Coronary artery (tissue), 2 donors: Measurements from ENCODE around the gene MAPK4.

Source experiments
- DNase-seq: peaks from one replicate; pipeline ENCODE4 v3.0.0-alpha.2; 2017; ENCODE audit warnings: low spot score
- H3K27ac ChIP-seq, 2 donors: fragments of 200-600 bp; sonication (generic); one replicate each; pipeline ENCODE4 v1.5.1; 2016 to 2019
- H3K4me3 ChIP-seq: fragments of 200-600 bp; sonication (generic); 2 replicates; pipeline ENCODE4 v1.5.1; 2016; ENCODE audit warnings: mild to moderate bottlenecking, moderate library complexity
- TF ChIP-seq, protein P1 (sequence below): fragments of 200-600 bp; sonication (generic); IDR thresholded peaks from one replicate; pipeline ENCODE4 v1.5.1; 2019; ENCODE audit warnings: antibody characterized with exemption

The MAPK4 gene

DNA sequence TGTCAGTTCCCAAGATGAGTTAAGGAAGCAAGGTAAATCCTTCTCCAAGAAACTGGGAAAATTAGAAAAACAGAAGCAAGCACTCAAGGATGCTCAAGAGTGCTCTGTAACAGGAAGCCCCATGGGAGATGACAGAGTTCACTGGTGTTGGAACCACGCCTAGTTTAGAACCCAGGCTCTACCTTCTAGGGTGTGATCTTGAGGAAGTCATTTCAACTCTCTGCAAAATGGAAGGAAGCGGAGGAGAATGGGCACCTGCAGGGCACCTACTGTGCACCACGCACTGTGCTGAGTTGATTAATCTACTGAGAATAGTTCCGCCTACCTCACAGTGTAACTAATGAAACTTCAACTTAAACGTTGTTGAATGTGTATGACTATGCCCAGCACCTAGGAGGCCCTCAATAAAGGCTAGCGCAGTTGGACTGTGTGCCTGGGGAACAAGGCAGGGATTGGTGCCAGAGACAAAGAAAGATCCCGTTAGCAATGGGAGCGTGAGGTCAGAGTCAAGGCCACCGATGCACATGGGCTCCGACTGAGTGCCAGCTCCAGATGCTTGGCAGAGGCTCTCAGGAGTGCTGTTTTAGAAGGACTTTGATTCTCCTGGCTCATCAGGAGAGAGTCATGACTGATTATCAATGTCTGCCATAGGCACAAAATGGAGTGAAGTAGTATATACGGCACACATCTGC, 93.7 kb downstream of the MAPK4 start:
- TF ChIP-seq, protein P1, sequence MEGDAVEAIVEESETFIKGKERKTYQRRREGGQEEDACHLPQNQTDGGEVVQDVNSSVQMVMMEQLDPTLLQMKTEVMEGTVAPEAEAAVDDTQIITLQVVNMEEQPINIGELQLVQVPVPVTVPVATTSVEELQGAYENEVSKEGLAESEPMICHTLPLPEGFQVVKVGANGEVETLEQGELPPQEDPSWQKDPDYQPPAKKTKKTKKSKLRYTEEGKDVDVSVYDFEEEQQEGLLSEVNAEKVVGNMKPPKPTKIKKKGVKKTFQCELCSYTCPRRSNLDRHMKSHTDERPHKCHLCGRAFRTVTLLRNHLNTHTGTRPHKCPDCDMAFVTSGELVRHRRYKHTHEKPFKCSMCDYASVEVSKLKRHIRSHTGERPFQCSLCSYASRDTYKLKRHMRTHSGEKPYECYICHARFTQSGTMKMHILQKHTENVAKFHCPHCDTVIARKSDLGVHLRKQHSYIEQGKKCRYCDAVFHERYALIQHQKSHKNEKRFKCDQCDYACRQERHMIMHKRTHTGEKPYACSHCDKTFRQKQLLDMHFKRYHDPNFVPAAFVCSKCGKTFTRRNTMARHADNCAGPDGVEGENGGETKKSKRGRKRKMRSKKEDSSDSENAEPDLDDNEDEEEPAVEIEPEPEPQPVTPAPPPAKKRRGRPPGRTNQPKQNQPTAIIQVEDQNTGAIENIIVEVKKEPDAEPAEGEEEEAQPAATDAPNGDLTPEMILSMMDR, result no peak
- Histone ChIP-seq H3K27ac (peak overlapping the region; percentile 83 to 88), H3K4me3 (no peak overlapping the region)
- no peak for DNase-seq

DNA sequence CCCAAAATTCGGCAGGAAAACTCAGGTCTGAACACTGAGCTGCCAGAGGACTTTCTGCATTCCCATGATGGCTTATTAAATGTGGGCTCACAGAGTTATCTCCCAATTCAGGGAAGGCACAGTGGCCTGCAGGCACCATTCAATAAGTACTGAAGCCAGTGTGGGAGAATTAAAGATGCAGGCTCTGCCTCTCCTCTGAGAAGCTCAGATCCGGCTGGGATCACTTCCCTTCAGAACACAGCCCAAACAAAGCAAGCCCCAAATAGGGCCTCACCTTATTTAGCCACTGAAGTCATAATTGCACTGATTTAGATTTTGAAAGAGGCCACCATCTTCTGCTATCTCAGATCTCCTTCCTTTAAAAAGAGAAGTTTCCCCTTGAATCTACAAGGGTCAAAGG, 94.3 kb downstream of the MAPK4 start:
- Histone ChIP-seq H3K27ac (peak overlapping the region; percentile 83 to 88), H3K4me3 (peak overlapping the region; percentile 44)
- TF ChIP-seq, protein P1, result no peak
- DNase-seq, result no peak

DNA sequence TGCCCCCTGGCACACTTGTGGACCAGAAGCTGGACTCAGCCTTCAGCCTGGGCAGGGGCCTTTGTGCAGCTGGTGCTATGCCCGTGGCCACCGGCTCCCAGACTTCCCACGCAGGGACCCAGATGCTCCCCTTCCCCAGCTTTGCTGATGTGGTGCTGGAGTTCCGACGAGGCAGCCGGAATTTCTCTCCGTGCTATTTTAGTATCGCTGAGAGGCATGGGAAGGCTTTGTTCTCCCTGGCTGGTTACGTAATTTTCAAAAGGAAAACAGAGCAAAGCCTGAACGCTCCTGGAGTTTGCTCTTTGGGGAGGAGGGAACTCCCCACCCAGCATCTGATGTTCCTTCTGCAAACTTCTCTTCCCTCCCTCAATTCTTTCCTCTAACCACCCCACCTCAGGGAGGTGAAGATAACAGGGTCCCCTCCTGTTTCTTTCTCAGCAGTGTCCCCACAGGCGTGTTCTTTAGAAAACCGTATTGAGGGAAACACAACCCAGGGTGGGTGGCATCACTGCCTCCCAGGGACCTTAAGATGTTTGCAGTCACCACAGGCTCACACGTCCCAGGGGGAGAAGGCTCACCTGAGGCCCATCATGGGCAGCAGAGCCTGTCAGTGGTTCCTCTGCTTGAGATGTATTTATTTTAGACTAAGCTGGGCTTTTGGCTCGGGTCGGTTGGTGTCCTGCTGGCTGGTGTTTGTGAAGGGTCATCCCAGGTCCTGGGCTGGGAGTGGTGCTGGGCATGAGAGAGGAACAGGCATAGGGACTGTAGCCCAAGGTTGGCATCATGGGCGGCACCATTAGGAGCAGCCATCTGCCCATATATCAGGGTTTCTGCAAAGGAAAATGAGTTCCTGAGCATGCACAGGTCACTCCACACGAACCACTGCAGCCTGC, 95.0 kb downstream of the MAPK4 start:
- Histone ChIP-seq H3K27ac (peak overlapping the region; percentile 83 to 88), H3K4me3 (peak overlapping the region; percentile 44)
- no peak for DNase-seq
- TF ChIP-seq, protein P1, result no peak

DNA sequence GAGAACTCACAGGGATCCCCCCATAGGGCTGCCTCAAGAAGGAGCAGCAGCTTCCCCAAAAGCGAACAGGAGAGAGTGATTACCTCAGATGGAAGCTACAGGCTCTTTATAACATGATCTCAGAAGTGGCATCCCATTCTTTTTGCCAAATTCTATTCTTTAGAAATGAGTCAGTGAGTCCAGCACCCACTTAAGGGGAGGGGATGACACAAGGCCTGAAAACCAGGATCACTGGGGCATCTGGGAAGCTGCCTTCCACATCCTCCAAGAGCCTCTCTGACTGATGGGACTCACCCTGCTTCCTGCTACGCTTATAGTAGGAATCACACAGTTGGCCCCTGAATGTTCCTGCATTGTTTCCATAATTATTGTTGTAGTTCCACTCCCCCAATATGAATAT, 96.5 kb downstream of the MAPK4 start:
- TF ChIP-seq, protein P1, result no peak
- no peak for DNase-seq
- Histone ChIP-seq H3K27ac (peak overlapping the region in 1 of 2 donors; percentile 3), H3K4me3 (no peak overlapping the region)

DNA sequence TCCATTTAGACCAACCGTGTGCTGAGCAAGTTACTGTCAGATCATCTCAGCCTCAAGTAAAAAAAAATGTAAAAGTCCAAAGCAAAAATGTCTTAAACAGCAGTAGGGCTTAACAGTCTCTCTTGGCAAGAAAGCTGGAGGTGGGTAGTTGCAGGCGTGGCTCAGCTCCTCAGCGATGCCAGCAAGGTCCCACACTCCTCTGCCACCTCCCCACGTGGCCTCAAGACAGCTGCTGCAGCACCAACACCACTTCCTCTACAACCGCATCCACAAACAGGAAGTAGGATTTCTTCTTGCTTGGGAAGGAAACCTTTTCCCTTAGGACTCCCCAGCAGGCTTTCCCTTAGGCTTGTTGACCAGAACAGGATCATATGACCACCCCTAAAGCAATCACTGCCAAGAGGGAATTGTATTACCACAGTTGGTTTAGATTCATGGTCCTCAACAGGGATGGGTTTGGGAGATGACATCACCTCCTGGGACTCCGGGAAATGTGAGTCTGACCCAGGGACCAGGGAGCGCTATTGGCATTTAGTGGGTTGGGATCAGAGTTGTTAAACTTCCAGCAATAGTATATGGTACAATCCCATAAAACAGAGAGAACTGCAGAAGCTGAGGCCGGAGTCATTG, 97.1 kb downstream of the MAPK4 start:
- no peak overlapping the region for H3K4me3 ChIP-seq
- no peak overlapping the region for H3K27ac ChIP-seq
- TF ChIP-seq, protein P1, result no peak
- no peak for DNase-seq

DNA sequence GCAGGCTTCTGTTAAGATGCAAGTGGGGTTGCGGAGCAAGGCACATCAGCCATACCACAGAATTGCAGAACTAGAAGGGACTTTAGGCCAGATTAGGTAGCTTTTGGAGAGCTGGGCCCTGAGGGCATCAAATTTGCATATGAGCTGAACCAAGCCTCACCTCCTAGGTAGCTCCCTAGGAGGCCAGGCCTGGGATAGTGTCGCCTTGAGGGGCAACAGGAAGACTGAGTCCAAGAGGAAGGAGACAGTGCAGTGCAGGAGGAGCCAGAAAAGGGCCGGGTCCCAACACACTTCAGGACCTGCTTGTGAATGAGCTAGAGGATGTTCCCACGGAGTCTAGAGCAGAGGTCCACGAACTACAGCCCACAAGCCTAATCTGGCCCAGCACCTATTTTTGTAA, 98.7 kb downstream of the MAPK4 start:
- Histone ChIP-seq H3K27ac (peak overlapping the region in 1 of 2 donors; percentile 60), H3K4me3 (no peak overlapping the region)
- peak; percentile 35 for DNase-seq
- TF ChIP-seq, protein P1, result no peak
